ENCODE data around the gene KATNB1.

The KATNB1 gene

GRCh38 chr16:57756424-57757325 lies 21.1 kb downstream of the KATNB1 start:
- DNase-seq (ENCODE audit: low spot score), result no peak

GRCh38 chr16:57757326-57757786 lies 21.8 kb downstream of the KATNB1 start:
- peak; percentile 80 for DNase-seq (ENCODE audit: low spot score)

GRCh38 chr16:57757883-57758282 lies 22.3 kb downstream of the KATNB1 start:
- DNase-seq (ENCODE audit: low spot score), result no peak

GRCh38 chr16:57758331-57759117 lies 23.0 kb downstream of the KATNB1 start:
- DNase-seq (ENCODE audit: low spot score), result no peak

- DNase-seq (ENCODE audit: low spot score), result no peak
These were observed 23.6 kb downstream of the KATNB1 start for GRCh38 chr16:57759131-57759530.

- DNase-seq (ENCODE audit: low spot score), result no peak
These were observed 24.2 kb downstream of the KATNB1 start for GRCh38 chr16:57759541-57760356.

GRCh38 chr16:57760357-57761160 lies 25.0 kb downstream of the KATNB1 start:
- DNase-seq (ENCODE audit: low spot score), result no peak

- no peak for DNase-seq (ENCODE audit: low spot score)
These were observed 25.7 kb downstream of the KATNB1 start for GRCh38 chr16:57761301-57761700.

GRCh38 chr16:57761957-57762356 lies 26.4 kb downstream of the KATNB1 start:
- DNase-seq (ENCODE audit: low spot score), result no peak

- DNase-seq (ENCODE audit: low spot score), result no peak
These were observed 26.9 kb downstream of the KATNB1 start for GRCh38 chr16:57762365-57763040.

- DNase-seq (ENCODE audit: low spot score), result no peak
These were observed 27.9 kb downstream of the KATNB1 start for GRCh38 chr16:57763285-57764005.

- DNase-seq (ENCODE audit: low spot score), result no peak
These were observed 28.4 kb downstream of the KATNB1 start for GRCh38 chr16:57764006-57764340.

GRCh38 chr16:57764341-57765159 lies 29.0 kb downstream of the KATNB1 start:
- peak; percentile 96 for DNase-seq (ENCODE audit: low spot score)

- DNase-seq (ENCODE audit: low spot score), result no peak
These were observed 29.7 kb downstream of the KATNB1 start for GRCh38 chr16:57765160-57765728.

- DNase-seq (ENCODE audit: low spot score), result no peak
These were observed 31.3 kb downstream of the KATNB1 start for GRCh38 chr16:57766714-57767348.

- no peak for DNase-seq (ENCODE audit: low spot score)
These were observed 34.1 kb downstream of the KATNB1 start for GRCh38 chr16:57769541-57770145.

GRCh38 chr16:57770361-57770760 lies 34.8 kb downstream of the KATNB1 start:
- DNase-seq (ENCODE audit: low spot score), result no peak

Data from kidney tubule cell (primary cell).